AG04449 (cell line): Measurements from ENCODE around the gene ENTPD6.
"Not testable (repeated sequence)": the region's sequence is repeated elsewhere in the genome, so short reads cannot be mapped to it uniquely, and the experiment has no call there.

ENCODE experiments used
- CTCF ChIA-PET: fragments of 350-600 bp; formaldehyde crosslinking; extraction: SDS; loops from one replicate; lab custom pipeline; 2021; ENCODE audit warnings: antibody characterized with exemption; lab: Yijun Ruan, JAX
- POLR2A ChIA-PET: fragments of 400-600, 350-600 bp; formaldehyde crosslinking; extraction: SDS; loops from one replicate; lab custom pipeline; 2020; ENCODE audit warnings: antibody characterized with exemption, inconsistent platforms; lab: Yijun Ruan, JAX
- DNase-seq: peaks from one replicate; pipeline ENCODE4 v3.0.0-alpha.2; 2010; ENCODE audit warnings: low read depth, low spot score
- H3K4me3 ChIP-seq: 2 replicates; pipeline ENCODE4 v1.5.1; 2011; ENCODE audit warnings: low read depth, mild to moderate bottlenecking, control low read depth, low read length
- TF ChIP-seq, protein P1 (sequence below): IDR thresholded peaks from one replicate; pipeline ENCODE4 v1.5.1; 2011; ENCODE audit warnings: mild to moderate bottlenecking, moderate library complexity, low read length, control low read depth, inconsistent platforms; ENCODE audit not compliant: insufficient read depth; ENCODE audit errors: missing control alignments

Gene ENTPD6

DNA sequence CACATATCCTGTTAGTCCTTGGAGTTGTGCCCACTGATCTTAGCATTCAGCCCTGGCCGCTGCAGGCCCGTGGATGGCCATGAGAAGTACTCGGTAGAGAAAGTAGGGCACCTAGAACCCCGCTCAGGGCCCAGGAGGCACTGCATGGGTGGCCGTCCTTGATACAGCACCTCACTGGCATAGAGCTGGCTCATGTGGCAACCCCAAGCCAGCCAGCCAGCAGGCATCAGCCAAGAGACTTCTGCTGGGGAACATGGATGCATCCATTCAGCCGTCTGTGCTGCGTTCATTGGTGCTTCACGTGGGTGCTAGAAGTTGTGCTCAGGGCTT is 62.9 kb downstream of the ENTPD6 start:
- POLR2A ChIA-PET = interaction anchor here (1.2 kb wide), 1 partner anchor 10 kb away, joined by 3 read pairs; the partner anchor contains the start of gene PYGB
- TF ChIP-seq, protein P1, sequence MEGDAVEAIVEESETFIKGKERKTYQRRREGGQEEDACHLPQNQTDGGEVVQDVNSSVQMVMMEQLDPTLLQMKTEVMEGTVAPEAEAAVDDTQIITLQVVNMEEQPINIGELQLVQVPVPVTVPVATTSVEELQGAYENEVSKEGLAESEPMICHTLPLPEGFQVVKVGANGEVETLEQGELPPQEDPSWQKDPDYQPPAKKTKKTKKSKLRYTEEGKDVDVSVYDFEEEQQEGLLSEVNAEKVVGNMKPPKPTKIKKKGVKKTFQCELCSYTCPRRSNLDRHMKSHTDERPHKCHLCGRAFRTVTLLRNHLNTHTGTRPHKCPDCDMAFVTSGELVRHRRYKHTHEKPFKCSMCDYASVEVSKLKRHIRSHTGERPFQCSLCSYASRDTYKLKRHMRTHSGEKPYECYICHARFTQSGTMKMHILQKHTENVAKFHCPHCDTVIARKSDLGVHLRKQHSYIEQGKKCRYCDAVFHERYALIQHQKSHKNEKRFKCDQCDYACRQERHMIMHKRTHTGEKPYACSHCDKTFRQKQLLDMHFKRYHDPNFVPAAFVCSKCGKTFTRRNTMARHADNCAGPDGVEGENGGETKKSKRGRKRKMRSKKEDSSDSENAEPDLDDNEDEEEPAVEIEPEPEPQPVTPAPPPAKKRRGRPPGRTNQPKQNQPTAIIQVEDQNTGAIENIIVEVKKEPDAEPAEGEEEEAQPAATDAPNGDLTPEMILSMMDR = no peak
- no peak for DNase-seq

DNA sequence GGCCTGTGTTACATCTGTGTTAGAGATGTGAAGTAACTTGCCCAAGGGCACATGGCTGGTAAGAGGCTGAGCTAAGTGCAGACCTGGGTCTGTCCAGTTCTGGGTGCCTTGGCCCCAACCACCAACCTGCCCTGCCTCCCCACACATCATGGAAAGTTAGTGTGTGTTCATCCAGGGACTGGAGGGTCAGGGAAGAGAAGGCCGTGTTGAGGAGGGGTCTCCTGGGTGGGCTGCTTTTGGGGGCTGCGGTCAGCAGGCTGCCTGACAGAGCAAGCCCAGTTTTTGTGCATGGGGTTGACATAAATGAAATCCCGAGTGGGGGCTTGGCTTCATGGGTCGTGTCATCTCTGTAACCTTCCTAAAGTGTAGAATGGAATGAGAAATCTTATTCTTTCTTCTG is 63.3 kb downstream of the ENTPD6 start:
- DNase-seq = no peak
- POLR2A ChIA-PET = interaction anchor here (1.2 kb wide), 1 partner anchor 10 kb away, joined by 3 read pairs; the partner anchor contains the start of gene PYGB
- CTCF ChIA-PET = interaction anchor here (1.3 kb wide), 1 partner anchor 9 kb away, joined by 3 read pairs; no protein-coding TSS in a partner anchor
- no peak overlapping the region for H3K4me3 ChIP-seq
- TF ChIP-seq, protein P1 = no peak

More for the DNA sequence above, 62.9 kb downstream of the ENTPD6 start:
- CTCF ChIA-PET = interaction anchor here (1.3 to 2.8 kb wide), 3 partner anchors 8 to 12 kb away, joined by 3 to 10 read pairs (median 6); no protein-coding TSS in a partner anchor
- H3K4me3 ChIP-seq = no peak overlapping the region

DNA sequence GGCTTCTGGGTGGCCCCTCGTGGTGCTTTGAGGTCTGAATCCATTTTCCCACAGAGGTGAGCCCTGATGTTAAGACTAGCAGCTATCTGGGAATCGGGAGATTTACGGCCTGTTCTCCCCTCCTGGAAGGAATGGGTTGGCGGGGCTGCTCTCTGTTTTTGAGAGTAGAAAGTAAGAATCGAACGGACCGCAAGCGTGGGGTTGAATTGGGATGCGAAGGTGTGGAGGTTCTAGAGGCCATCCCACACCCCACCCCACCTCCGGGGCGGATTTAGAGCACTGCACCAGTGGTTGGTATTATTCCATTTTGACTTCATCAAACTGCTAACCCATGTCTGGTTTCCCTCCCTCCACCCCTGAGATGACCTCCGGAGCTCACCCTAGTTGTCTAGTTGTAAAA is 63.8 kb downstream of the ENTPD6 start:
- CTCF ChIA-PET = no interaction called here
- POLR2A ChIA-PET = no interaction called here
- TF ChIP-seq, protein P1 = no peak

DNA sequence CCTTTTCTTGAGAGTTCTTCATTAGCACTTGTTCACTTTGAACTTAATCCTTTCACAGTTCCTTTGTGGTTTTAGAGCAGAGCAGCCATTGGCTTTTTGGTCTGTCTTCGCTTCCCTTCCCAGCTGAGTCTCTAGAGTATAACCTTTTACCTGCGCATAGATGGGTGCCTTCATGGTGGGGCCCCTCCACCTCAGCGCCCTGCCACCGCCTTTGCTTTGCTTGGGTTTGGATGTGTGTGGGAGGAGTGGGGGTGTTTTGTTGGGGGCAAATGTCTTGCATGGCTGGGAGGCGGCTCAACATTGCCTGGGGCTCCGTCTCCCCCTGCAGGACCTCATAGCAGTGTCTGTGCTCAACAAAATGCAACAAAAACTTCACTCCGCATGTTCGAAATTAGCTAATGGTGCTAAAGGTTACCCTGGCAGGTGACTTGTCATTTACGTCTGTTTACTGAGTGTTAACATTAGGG is 64.3 kb downstream of the ENTPD6 start:
- TF ChIP-seq, protein P1 = no peak
- DNase-seq = no peak
- POLR2A ChIA-PET = no interaction called here
- H3K4me3 ChIP-seq = no peak overlapping the region
- CTCF ChIA-PET = interaction anchor here (1.1 kb wide), 1 partner anchor 10 kb away, joined by 4 read pairs; no protein-coding TSS in a partner anchor

More for the DNA sequence above, 63.8 kb downstream of the ENTPD6 start:
- H3K4me3 ChIP-seq = no peak overlapping the region
- DNase-seq = no peak

DNA sequence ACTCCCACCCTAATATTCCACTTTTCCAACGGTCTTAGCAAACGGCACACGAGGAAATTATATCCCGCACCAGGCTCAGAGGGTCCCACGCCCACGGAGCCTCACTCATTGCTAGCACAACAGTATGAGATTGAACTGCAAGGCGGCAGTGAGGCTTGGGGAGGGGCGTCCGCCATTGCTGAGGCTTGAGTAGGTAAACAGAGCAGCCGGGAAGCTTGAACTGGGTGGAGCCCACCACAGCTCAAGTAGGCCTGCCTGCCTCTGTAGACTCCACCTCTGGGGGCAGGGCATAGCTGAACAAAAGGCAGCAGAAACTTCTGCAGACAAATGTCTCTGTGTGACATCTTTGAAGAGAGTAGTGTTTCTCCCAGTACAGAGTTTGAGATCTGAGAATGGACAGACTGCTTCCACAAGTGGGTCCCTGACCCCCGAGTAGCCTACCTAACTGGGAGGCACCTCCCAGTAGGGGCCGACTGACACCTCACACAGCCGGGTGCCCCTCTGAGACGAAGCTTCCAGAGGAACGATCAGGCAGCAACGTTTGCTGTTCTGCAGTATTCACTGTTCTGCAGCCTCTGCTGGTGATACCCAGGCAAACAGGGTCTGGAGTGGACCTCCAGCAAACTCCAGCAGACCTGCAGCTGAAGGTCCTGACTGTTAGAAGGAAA is 65.4 kb downstream of the ENTPD6 start:
- POLR2A ChIA-PET = not testable (repeated sequence)

DNA sequence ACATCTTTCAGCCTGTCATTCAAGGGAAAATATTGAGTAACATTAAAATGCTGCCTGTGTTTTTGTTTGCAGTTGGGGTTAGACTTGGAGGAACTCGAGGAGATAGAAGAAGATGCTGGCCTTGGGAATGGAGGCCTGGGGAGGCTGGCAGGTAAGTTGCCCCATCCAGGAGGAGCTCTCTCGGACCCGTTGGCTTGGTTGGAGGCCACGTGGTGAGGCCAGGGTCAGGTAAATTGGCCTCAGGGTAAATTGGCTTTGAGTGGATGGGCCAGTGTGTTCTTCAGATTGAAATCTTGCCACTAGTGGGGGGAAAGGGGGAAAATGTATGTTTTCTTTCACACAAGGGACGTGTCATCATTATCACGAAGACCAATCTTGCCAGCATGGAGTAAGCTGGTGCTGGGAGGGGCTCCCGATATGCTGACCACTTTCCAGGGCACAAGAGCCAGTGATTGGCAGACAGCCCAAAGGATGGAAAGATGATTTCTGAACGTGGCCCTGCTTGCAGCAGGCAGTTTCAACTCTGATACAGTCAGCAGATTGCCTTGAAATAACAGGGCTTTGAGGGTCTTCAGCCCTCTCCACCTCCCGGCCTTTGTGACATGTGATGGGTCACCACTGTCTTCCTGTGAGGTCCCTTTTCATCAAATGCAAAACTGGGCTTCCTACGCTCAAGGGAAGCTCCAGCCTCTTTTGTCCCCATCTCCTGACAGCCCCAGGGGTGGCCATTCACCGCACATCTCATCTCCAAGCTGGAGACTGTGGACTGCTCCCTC is 73.7 kb downstream of the ENTPD6 start:
- TF ChIP-seq, protein P1 = no peak
- no peak overlapping the region for H3K4me3 ChIP-seq
- DNase-seq = no peak
- POLR2A ChIA-PET = no interaction called here
- CTCF ChIA-PET = interaction anchor here (1.7 kb wide), 1 partner anchor 129 kb away, joined by 7 read pairs; no protein-coding TSS in a partner anchor

More for the DNA sequence above, 65.4 kb downstream of the ENTPD6 start:
- CTCF ChIA-PET = interaction anchor here (0.7 to 1.1 kb wide), 2 partner anchors 11 to 139 kb away, joined by 3 to 4 read pairs; no protein-coding TSS in a partner anchor
- not testable (repeated sequence) for H3K4me3 ChIP-seq, DNase-seq
